ENCODE measurements around the gene TSC22D1.

Gene TSC22D1

DNA sequence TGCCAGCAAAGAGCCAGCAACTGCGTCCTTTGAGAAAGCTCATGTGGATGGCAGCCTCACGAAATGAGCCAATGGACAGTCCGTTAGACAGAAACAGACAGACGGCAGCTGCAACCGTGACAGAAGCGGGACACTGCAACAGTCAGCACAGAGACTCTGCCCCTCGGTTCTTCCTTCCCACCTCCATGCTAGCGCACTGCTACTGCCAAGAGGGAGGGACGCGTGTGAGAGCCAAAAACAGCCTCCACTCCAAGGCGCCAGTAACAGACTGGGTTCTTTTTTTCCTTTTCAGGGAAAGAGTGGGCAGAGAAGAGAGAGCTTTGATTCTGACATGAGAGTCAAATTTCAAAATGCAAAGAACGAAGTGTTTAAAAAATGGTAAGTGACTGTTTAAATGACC is 125.0 kb downstream of the TSC22D1 start:
- no peak for DNase-seq

DNA sequence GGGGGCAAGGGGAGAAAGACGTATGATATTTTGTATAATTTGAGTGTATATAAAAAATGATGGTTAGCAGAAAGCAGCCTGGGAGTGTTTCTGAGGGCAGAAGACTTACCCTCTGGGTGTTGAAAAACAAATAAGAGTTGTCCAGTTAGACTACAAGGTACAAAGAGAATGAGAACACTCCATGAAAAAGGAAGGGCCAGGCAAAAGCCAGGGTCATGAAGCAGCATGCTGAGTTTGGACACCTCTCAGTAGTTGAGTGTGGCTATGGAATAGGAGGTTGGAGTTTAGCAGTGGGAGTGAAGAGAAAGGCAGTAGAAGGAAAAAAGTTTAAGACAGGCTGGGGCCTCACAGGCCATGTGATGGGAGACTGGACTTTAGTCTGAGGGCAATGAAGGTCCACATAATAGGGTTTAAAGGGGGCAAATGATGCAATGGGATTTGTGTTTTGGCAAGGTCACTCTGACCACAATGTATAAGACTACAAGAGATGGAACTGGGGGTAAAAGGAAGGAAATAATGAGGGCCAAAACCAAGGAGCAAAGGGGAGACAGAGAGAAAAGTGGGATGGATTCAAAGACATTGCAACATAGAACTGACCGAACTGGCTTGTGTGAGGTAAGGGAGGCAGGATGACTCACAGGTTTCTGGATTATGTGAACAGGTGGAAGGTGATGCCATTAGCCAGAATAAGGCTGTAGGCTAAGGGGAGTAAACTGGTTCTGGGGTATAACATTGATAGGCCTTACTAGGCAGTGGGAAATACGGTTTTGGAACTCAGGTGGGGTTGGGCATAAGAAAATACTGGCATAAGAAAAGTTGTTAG is 125.9 kb downstream of the TSC22D1 start:
- no peak for DNase-seq

DNA sequence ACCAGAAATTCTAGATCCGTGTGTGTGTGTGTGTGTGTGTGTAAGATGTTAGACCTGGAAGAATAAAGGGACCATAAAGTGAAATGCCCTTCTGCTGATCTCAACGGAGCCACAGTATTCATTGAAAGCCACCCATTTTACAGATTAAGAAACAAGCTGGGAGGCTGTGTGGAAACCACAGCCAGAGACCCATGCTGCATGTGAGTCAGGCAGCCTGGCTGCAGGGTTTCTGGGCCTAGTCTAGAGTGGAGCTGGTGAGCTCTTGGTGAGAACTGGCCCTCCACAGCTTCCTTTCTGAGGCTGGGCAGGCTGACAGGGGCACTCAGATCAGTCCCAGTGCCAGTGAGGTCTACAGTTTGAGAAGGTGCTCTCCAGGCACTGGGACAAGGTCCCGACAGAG is 127.3 kb downstream of the TSC22D1 start:
- DNase-seq = no peak

DNA sequence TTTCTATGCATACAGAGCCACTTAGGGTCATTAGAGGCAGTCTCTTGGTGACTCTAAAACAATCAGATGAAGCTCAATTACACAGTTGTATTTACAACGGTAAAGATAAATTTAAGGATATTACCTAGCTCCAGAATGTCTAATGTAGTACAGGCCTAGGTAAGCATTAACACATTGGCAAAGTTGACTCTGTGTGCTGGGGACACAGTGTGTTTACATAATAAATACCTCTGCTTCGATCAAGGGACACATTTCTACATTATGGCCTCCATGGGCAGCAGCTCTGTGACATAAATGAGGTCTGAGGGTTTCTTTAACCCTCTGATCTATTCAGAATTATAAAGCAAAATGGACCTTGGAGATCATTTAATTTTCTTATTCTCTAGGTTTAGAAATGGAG is 127.8 kb downstream of the TSC22D1 start:
- DNase-seq = no peak

DNA sequence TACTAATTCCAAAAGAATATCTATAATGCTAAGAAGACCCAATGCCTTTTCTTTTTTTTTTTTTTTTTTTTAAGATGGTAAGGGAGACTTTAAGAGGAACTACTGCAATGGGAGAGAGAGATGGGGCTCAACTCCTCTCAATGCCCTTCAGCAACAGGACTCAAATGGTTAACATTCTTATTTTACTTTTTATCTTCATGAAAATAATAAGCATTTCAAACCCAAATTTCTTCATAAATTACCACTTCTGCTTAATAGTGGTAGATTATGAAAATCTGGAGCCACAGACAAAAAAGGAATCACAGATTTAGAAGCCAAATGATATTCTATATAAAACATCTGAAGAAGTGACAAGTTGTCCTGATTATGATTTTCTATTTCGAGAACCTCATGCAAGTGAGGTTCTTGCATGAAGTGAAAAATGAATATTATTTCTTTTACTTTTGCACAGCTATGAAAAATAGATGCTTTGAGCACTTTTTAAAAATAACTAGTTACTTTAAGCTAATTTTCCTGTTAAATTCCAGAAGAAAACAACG is 128.3 kb downstream of the TSC22D1 start:
- DNase-seq = no peak

DNA sequence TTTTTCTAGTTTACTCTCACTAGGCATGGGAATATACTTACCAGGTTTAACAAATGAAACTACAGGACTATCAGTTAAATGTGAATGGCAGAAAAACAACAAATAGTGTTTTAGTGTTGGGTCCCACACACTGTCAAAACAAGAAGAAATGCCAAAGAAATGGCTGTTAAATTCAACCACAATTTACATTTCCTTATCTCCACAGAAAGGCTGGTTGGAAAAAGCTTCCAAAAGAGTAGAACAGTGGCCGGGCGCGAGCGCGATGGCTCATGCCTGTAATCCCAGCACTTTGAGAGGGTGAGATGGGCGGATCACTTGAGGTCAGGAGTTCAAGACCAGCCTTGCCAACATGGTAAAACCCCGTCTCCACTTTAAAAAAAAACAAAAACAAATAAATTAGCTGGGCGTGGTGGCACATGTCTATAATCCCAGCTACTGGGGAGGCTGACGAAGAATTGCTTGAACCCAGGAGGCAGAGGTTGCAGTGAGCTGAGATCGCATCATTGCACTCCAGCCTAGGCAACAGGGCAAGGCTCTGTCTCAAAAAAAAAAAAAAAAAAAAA is 136.0 kb downstream of the TSC22D1 start:
- no peak for DNase-seq

DNA sequence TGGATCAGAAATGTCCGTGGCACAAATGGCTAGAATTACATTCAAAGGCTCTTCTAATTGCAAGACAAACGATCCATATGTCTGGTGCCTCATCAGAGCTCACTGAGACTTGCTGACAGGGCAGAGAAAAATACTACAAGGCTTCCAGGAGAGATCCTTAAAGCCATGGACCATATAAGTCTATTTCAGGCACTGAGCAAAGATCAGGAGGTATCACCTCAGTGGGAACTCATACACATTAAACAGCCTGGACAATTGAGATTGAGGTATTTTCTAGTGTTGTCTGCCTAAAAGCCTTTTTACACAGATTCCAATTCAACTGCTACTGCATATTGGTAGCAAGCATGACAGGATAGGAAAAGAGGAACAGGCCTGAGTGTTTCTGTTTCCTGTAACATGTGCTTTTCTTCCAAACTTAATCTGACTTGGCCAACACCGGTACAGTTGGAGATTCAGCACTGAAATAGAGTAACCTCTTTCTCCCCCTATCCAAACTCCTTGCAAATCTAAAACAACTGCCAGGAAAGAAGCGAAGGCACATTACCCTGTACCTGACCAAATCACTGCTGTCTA is 136.6 kb downstream of the TSC22D1 start:
- peak; percentile 72 for DNase-seq

DNA sequence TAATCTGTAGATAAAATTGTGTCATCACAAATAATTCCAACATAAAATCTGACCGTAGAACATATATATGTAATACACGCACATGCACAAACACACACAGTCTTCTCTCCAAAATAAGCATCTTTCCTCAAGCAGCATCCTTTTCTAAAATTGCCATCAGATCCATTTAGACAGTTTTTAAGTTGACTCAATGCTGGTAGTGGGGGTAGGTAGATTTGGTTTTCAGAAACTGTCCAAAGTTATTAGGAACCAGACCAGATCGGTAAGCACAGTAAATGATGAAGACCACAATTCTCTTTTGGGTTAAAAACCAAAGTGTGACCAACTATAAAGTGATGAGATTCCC is 137.9 kb downstream of the TSC22D1 start:
- DNase-seq = no peak

DNA sequence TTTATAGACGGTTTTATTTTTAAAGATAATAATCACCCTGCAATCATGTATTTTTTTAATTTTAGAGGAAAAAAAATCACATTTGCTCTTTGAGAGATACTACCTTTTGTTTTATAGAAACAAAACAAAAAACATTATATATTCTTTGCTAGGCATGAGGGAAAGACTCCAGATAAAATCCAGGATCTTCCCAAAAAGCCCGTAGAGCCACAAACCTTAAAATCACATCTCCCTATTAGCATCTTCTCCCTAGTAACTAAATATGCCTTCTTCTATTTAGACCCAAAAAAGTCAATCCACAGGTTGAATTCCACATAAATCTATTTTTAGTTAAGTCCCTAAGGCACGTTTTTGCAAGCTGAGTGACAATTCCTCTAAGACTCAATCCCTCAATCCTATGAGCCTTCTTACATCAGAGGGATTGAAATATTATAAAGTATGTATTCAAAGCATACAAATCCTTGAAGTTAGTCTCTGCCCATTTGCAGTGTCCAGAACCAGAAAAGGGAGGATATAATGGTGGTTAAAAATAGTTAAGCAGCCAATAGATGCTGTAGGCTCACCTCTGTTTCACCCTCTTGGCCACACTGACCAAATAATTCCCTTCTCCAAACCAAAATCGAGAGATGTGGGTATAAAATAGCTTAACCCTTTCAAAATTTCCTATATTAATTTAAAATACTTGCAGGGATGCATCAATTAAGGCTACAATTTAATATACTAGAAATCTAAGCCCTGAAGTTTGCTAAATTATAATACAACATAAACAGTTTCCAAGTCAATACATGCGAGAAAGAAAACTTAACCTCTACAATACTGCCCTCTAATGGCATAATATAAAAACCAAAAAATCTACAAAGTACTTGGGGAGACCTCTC is 138.5 kb downstream of the TSC22D1 start:
- peak; percentile 65 to 74 for DNase-seq

DNA sequence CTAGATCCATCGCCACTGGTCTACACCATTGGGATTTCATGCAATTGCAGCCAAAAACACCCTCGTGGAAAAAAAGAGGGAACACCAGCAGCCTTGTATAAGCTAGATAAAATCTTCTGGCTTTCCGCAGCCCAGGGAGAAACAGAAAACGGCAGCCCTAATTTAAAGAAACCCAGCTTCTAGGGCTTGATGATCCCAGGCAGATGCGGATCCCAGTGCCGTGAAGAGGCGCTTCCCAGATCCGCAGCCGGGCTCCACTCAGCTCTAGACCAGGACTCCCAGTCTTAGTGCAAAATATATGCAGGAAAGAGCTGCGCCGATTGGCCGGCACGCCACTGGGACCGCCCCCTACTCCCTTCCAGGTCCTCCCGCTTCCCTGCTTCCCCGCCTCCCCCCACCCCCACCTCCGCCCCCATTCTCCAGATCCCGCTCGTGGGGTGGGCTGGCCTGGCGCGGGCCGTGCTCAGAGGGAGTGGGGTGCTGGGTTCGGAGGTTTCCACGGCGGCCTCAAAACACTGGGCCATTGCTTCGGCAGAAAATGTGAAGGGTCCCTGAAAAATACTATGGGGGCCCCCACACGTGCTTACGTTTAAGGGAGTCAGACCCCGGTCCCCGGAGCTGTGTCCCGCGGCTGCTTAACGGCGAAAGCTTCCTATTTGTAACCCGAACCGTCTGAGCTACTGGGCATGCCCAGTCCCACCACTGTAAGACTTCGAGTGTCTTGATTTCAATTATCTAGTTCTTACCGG is 139.4 kb downstream of the TSC22D1 start:
- peak; percentile 59 to 65 for DNase-seq

DNA sequence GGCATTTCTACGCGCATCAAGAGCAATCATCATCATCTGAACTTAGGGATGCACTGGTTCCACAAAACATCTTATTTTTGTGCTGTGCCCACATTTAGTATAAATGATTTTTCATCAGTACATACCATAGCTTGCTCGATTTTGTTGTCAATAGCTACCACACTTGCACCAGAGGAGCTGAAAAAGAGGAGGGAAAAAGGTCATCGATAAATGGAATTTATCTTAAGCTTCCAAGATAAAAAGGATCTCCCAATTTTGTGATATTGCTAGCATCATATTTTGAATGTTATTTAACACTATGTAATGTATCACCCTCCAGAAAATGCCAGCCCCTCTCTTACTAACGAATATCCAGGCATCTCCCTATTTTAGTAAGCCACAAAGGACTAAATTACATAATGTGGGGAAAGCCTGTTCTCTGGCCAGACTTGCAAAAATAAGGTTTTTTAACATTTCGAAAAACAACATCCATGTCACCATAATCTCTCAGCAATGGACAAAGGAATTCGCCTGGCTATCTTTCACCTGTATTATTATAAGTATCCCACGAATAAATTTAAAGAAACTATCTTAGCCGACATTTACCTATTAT is 140.1 kb downstream of the TSC22D1 start:
- no peak for DNase-seq

DNA sequence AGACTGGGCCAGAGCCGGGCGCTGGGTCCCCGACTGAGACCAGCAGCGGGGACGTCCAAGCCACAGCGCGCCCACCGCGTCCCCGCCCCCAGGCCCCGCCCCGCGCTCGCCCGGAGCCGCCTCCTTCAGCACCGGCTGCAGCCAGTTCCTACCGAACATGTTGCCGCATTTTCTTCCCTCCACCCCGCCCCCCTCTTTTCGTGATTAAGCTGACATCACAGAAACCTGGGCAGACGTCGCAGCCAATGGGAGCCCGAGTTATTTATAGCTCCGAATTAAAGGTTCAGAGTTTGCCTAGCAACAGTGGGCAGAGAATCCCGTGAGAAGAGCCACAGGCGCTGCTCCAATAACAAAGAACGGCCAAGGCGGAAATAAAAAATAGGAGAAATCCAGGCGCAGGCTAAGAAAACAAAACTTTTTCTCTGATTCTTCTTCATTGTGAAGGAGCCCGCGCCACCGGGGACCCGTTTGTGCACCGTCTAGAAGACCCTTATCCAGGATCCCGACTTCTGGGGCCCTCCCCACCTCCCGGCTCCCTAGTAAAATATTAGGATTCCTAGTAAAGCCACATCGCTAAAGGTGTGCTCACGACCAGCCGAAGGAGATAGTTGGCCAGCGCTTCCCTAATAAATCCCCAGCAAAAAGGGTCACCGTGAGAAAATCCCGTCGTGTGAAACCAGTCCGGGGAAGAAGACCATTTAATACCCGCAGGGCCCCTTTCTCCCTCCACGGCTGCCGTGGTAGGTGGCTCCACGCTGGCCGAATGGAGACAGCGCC is 140.8 kb downstream of the TSC22D1 start:
- DNase-seq = peak; percentile 95 to 98

DNA sequence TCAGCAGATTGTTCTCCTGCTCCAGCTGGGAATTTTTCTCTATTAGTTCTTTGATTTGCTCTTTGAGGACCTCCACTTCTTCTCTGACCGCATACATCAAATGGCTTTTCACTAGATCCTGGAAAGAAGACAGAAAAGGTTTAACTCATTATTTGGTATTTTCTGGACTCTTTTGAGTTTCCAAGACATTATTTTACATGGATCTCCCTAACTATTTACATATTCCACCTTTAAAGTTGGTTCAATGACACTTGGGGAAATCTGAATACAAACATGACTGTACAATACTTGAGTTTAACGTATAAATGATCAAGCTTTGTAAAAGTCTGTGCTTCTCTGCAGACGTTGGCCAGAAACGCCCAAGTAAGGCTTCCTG is 141.4 kb downstream of the TSC22D1 start:
- DNase-seq = no peak

DNA sequence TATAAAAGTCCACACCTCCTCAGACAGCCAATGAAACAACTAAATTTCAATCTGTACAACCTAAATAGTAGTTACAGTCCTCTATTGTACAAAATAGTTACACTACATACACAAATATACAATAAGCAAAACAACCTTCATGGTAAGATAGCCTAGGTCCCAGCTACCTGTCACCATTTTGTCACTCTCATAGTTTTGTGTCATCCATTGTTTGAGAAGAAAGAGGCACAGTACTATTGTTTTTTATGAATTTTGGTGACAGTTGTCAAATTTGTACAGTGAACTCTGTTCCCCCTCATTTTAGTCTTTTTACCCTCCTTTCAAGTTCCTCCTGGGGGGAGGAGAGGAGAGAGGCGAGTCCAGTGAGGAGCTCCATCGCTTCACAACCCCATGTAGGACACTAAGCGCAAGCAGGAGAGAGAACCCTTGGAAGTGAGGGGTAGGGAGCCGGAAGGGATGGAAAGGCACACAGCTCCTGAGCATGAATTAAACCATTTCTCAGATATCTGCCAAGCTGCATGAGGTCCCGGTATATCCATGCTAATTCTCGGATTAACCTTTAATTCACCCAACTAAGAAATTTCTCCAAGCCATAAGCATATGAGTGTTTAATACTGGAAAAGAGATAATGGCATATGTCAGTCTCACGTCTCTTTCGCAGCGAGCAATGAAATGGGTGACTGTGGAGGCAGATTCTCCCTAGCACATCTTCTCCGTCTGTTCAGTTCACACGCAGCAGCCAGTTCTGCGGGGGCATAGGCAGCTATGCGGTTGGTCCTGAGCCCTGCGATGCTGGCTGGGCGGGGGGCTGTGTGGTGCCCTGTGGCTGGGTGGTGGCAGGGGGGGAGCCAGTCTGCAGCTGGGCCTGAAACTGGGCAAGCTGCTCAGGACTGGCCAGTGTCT is 142.0 kb downstream of the TSC22D1 start:
- no peak for DNase-seq

DNA sequence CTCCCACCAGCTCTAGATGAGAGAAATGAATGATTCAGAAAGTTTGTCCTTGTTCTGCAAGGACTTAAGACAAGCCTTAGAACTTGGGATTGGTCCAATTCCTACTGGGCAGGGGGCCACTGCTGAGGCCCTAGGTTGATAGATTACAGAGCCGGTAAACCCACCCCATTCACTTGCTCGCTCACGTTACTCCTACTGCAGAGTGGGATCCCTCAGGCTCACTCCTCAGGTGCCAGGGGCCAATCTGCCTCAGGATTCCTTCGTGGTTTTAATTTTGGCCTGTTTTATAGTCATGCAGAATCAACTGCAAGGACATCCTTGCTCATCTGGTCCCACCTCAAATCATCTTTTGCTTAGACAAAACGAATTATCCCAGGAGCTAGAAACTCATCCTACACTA is 143.5 kb downstream of the TSC22D1 start:
- no peak for DNase-seq

DNA sequence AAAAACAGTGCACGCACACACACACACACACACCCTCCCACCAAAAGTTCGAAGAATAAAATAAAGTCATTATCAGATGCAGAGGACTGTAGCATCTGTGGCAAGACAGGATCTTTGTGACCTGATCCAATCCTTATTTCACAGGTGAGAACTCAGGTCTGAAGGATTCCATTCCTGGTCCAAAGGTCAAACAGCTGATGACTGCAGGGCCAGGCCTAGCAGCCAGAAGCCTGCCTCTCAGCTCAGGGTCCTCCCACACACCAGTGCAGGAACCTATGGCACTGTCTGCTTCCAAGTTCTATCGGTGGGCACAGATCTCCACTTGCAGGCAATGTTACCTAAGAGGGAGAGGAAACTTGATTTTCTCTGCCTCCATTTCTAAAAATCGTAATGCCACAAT is 145.0 kb downstream of the TSC22D1 start:
- DNase-seq = no peak

DNA sequence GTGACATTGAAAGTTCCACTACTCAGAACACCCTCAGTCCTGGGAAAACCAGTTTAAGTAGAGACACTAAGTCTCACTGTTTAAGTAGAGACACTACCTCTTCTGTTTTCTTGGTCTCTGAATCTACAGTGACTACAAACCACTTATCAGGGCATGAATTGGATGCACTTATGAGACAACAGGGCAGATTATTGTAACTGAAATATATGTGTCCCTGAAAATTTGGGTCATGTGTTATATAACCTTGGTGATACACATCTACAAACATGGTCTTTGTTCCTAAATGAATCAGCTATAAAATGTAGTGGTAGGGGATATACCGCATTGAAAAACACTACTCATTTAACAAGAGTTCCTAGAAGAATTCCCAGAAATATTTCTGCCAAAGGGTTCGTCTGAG is 146.8 kb downstream of the TSC22D1 start:
- no peak for DNase-seq

DNA sequence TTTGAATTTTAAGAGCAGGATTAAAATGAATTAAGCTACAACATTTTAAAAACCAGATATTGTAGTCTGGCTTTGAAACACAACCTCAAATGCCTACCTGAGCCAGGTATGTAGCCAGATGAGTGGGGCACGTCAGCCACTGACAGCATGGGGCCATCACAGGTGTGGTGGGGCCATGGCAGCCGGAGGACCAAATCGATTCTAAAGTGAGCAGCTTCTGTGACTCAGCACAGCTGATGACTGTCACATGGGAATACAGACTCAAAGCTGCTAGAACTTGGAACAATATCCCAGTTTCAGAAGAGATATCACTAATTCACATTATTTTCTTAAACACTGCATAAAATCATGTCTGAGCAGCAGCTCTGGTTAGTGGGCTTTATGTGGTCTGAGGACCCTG is 149.7 kb downstream of the TSC22D1 start:
- no peak for DNase-seq

DNA sequence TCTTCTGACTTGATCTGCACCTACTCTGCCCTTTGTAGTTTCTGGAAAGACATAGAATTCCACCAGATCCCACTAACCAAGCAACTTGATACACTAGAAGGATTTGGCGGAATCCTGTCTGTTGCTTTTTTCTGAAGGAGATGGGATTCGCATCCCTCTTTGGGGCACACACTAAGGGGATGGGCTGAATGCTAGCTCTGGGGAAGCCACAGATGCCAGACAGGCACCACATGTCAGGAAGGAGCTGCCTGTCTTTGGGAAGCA is 150.4 kb downstream of the TSC22D1 start:
- DNase-seq = no peak

DNA sequence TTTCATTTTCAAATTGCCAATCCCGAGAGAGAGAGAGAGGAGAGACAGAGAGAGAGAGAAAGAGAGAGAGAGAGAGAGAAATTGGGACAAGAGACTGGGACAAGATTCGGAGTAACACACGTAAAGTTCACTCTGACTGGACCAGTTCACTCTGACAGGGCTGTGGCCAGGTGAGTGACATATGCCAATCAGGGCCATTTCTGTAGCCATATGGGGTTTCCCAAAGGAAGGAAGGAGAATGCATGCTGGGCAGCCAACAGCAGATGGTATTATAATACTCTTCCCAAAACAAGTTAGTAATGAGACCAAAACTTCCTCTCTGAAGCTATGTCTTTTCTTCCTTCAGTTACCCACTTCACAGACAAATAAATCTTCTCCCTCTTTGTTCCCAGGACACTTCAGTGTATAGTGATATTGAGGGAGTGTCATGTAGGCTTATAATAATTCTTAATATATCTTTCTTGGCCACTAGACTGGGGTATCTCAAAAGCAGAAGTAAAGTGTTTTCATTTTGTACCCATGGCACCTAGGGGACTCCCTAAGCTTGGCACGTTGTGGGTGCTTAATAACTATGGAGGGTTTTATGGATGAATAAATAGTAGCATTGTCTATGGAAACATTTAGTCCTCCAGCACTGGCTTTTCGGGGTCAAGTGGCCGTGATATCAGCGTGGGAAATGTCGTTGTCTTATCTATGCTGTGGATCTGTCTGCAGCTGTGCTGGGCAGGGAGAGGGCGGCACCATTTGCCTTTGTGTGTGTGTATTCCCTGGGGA is 150.9 kb downstream of the TSC22D1 start:
- DNase-seq = no peak
